Ishikawa (cell line): Measurements from ENCODE around the gene RER1.

ENCODE experiments used
- CEBPB ChIP-seq: IDR thresholded peaks from 2 replicates; pipeline ENCODE4 v1.6.1; 2012
- CREB1 ChIP-seq: IDR thresholded peaks from 2 replicates; pipeline ENCODE4 v1.6.1; 2012; ENCODE audit warnings: low read depth
- EGR1 ChIP-seq: IDR thresholded peaks from 2 replicates; pipeline ENCODE4 v1.6.1; 2012
- EP300 ChIP-seq: IDR thresholded peaks from 2 replicates; pipeline ENCODE4 v1.6.1; 2012; ENCODE audit warnings: borderline replicate concordance
- FOXM1 ChIP-seq: IDR thresholded peaks from 2 replicates; pipeline ENCODE4 v1.6.1; 2012; ENCODE audit warnings: low read depth, borderline replicate concordance
- NFIC ChIP-seq: IDR thresholded peaks from 2 replicates; pipeline ENCODE4 v1.6.1; 2012
- RAD21 ChIP-seq: IDR thresholded peaks from 2 replicates; pipeline ENCODE4 v1.6.1; 2012; ENCODE audit warnings: low read depth
- TAF1 ChIP-seq: IDR thresholded peaks from 2 replicates; pipeline ENCODE4 v1.6.1; 2012; ENCODE audit warnings: low read depth, mild to moderate bottlenecking
- TCF12 ChIP-seq: IDR thresholded peaks from 2 replicates; pipeline ENCODE4 v1.6.1; 2012; ENCODE audit warnings: low read depth
- TEAD4 ChIP-seq: IDR thresholded peaks from 2 replicates; pipeline ENCODE4 v1.6.1; 2012
- YY1 ChIP-seq: IDR thresholded peaks from 2 replicates; pipeline ENCODE4 v1.6.1; 2012; ENCODE audit warnings: low read depth
- ZBTB7A ChIP-seq: IDR thresholded peaks from 2 replicates; pipeline ENCODE4 v1.6.1; 2012; ENCODE audit warnings: low read depth
- TF ChIP-seq, protein P1 (sequence below): IDR thresholded peaks from 2 replicates; pipeline ENCODE4 v1.6.1; 2012
- TF ChIP-seq, protein P2 (sequence below): IDR thresholded peaks from 2 replicates; pipeline ENCODE4 v1.6.1; 2012; ENCODE audit warnings: low read depth, mild to moderate bottlenecking
- TF ChIP-seq, protein P3 (sequence below): IDR thresholded peaks from 2 replicates; pipeline ENCODE4 v1.6.1; 2012

RER1 gene

DNA sequence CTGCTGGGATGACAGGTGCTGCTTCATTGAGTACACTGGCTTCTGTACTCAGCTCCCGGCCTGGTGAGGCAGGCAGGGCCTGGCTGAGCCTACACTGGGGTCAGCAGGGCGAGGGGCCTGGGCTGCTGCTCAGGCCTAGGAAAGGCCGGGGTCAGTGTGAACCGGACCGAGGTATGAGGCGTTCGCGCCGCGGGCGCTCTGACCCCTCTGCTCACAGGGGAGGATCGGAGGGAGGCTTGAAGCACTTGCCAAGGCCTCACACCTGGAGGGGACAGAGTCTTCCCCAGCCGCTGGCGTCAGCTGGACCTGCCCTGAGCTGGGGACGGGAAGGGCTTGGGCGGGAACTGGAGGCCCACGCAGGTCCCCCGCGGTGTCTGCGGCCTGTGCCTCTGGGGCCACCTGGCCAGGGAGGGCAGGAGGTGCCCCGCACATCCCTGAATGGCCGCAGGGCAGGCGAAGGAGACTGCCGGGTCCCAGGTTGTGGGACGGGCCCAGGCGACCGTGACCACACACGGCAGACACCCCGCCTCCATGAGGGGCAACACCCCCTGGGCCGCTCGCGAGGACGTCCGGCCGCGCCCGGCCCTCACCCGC lies 20.3 kb downstream of the RER1 start:
- TF ChIP-seq NFIC (no peak), TAF1 (peak; percentile 9; the same call in 1 of the 2 replicates), ZBTB7A (peak; percentile 15; the same call in 1 of the 2 replicates)

DNA sequence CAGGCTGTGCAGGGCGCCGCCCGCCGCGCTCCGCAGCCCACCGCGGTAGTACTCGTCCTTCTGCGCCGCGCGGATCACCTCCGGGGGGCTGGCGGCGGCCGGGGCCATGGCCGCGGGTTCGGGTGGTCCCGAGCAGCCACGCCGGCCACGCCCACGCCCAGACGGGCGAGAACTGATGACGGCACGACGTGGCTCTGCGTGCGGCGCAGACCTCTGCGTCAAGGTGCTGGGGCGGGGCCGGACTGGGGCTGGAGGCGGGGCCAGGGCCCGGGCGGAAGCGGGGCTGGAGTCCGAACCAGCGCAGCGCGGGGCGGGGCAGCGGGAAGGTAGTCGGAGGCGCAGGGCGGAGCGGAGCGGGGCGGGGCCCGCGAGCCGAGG lies 20.7 kb downstream of the RER1 start, which contains the start of gene PEX10:
Gene PEX10, minus strand, starts transcription at position 170 of the 378 bp plus-strand sequence. Its CDS starts 62 bp downstream, at position 108.
- TF ChIP-seq TCF12 (no peak), RAD21 (no peak), EP300 (no peak), EGR1 (peak; percentile 76), CREB1 (peak; percentile 98), CEBPB (no peak), TAF1 (no peak), ZBTB7A (peak; percentile 15; the same call in 1 of the 2 replicates), TEAD4 (no peak), NFIC (no peak), YY1 (0 out of 2 replicates have a peak, but pooled peaks have one; percentile 50), FOXM1 (no peak)
- TF ChIP-seq, protein P1, sequence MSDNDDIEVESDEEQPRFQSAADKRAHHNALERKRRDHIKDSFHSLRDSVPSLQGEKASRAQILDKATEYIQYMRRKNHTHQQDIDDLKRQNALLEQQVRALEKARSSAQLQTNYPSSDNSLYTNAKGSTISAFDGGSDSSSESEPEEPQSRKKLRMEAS = peak; percentile 3; the same call in 1 of the 2 replicates
- TF ChIP-seq, protein P2, sequence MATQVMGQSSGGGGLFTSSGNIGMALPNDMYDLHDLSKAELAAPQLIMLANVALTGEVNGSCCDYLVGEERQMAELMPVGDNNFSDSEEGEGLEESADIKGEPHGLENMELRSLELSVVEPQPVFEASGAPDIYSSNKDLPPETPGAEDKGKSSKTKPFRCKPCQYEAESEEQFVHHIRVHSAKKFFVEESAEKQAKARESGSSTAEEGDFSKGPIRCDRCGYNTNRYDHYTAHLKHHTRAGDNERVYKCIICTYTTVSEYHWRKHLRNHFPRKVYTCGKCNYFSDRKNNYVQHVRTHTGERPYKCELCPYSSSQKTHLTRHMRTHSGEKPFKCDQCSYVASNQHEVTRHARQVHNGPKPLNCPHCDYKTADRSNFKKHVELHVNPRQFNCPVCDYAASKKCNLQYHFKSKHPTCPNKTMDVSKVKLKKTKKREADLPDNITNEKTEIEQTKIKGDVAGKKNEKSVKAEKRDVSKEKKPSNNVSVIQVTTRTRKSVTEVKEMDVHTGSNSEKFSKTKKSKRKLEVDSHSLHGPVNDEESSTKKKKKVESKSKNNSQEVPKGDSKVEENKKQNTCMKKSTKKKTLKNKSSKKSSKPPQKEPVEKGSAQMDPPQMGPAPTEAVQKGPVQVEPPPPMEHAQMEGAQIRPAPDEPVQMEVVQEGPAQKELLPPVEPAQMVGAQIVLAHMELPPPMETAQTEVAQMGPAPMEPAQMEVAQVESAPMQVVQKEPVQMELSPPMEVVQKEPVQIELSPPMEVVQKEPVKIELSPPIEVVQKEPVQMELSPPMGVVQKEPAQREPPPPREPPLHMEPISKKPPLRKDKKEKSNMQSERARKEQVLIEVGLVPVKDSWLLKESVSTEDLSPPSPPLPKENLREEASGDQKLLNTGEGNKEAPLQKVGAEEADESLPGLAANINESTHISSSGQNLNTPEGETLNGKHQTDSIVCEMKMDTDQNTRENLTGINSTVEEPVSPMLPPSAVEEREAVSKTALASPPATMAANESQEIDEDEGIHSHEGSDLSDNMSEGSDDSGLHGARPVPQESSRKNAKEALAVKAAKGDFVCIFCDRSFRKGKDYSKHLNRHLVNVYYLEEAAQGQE = no peak
- TF ChIP-seq, protein P3, sequence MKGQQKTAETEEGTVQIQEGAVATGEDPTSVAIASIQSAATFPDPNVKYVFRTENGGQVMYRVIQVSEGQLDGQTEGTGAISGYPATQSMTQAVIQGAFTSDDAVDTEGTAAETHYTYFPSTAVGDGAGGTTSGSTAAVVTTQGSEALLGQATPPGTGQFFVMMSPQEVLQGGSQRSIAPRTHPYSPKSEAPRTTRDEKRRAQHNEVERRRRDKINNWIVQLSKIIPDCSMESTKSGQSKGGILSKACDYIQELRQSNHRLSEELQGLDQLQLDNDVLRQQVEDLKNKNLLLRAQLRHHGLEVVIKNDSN = no peak

DNA sequence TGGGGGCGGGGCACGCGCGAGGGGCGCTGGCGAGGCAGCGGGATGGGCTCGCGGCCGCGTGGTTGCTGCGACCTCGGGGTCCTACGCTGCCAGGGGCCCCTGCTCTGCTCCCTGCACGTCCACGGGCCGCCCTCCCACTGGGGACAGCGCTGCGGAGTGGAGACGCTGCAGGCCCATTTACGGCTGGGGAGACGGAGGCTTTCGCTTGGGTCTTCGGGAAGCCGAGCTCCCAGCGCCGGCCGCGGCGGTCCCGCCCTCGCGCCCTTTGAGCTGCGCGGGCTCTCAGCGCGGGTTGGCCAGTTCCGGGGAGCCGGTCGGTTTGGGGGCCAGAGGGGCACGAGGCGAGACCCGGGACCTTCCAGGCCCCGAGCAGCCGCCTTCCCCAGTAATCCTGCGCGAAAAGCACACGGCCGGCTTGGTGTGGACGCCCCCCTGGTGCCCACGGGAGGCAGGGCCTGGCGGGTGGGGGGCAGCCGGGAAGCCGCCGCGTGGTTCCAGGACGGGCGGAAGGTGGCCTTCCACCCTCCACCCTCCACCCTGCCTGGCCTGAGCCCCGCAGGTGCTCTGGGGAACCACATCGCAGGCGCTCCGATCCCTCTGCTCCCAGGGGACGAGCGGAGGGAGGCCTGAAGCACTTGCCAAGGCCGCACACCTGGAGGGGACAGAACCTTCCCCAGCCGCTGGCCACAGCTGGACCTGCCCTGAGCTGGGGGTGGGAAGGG lies 21.3 kb downstream of the RER1 start:
- 0 out of 2 replicates have a peak, but pooled peaks have one; percentile 15 for TF ChIP-seq TCF12
- TF ChIP-seq FOXM1 = no peak
- TF ChIP-seq ZBTB7A = 0 out of 2 replicates have a peak, but pooled peaks have one; percentile 48
- no peak for TF ChIP-seq NFIC
- TF ChIP-seq, protein P1 = peak; percentile 77
- TF ChIP-seq, protein P2 = no peak
- no peak for TF ChIP-seq EP300
- no peak for TF ChIP-seq CEBPB
- no peak; the same call in 1 of the 2 replicates for TF ChIP-seq EGR1
- TF ChIP-seq YY1 = no peak
- no peak for TF ChIP-seq TEAD4
- TF ChIP-seq TAF1 = no peak; the same call in 1 of the 2 replicates
- TF ChIP-seq CREB1 = no peak
- TF ChIP-seq RAD21 = no peak
- TF ChIP-seq, protein P3 = no peak

DNA sequence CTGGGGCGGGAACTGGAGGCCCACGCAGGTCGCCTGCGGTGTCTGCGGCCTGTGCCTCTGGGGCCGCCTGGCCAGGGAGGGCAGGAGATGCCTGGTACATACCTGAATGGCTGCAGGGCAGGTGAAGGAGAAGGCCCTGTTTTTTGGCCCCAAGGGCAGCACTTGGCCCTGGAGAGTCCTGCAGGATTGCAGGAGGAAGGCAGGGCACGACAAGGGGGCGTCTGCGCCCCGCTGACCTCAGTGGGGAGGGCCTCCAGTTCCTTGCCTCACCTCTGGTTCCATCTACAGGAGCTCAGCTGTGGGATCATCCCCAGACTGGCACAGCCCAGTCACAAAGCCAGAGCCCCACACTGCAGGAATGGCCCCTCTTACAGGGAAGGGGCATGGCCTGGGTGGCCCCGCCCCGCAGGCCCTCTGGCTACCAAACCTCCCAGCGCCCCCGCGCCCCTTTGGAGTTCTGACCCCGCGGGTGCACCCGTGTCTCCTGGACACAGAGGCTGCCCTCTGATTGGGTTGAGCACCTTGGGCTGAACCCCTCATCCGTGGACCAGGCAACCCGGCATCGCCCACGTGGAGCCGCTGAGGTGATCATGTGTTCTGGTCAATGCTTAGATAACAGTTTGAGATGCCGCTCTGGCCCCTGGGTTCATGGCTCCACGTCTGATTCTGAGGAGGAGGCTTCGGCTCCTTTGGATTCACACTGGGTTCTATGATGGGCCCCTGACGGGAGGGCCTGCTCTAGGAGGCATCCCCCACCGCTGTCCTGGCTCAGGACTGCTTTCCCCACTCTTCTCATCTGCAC lies 22.1 kb downstream of the RER1 start:
- no peak for TF ChIP-seq TEAD4
- TF ChIP-seq ZBTB7A = peak; percentile 26; the same call in 1 of the 2 replicates

DNA sequence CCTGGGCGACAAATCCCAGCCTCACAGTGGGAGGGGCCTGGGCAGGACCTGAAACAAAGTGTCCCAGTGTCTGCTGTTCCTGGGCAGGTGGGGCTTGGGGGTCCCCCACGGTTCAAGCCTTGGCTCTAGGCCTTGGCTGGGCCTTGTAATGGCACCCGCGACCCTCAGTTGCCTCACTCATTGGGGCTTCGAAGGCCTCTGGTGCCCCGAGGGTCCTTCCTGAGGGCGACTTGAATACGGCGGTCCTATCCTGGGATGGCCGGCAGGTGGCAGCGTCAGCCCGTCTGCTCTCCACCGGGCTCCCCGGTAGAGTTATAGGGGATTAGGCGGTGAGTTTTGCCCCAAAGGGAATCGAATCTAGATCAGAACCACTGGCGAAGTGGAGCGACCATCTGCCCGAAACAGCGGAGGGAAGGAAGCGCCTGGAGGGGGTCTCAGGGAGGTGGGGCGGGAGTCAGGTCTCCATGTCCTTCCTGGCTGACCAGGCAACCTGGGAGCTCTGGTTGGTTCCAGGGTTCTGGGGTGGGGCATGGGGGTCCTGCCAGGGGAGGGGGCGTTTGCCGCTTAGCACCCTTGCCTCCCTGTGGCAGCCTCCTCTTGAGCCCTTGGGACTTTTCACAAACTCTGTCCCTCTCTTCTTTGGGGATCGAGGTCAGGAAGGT lies 22.8 kb downstream of the RER1 start:
- TF ChIP-seq, protein P2 = no peak
- TF ChIP-seq RAD21 = peak; percentile 95
- TF ChIP-seq, protein P1 = peak; percentile 18; the same call in 1 of the 2 replicates
